Esophagus muscularis mucosa (tissue), 4 donors: ENCODE measurements around the gene CCDC80.

Experiments
- EP300 ChIP-seq: sonication (generic); formaldehyde crosslinking; IDR thresholded peaks from one replicate; pipeline ENCODE4 v1.6.1; 2017; ENCODE audit warnings: antibody characterized with exemption
- POLR2A ChIP-seq: fragments of 450-650 bp; IDR thresholded peaks from one replicate; pipeline ENCODE4 v1.6.1; 2017; ENCODE audit warnings: antibody characterized with exemption, moderate library complexity, mild to moderate bottlenecking, low read depth
- POLR2AphosphoS5 ChIP-seq, 2 donors: sonication (generic); formaldehyde crosslinking; IDR thresholded peaks; one replicate each; pipeline ENCODE4 v1.6.1; 2017; ENCODE audit warnings: antibody characterized with exemption in 2 of 2
- TF ChIP-seq, protein P1 (sequence below), 3 experiments: fragments of 200-600 bp in 2 of 3; fragments of 450-650 bp in 1 of 3; sonication (generic) in 2 of 3; IDR thresholded peaks; one replicate each; pipeline ENCODE4 v1.5.1; 2017 to 2019; ENCODE audit warnings: antibody characterized with exemption in 3 of 3, mild to moderate bottlenecking in 2 of 3, moderate library complexity in 1 of 3

DNA sequence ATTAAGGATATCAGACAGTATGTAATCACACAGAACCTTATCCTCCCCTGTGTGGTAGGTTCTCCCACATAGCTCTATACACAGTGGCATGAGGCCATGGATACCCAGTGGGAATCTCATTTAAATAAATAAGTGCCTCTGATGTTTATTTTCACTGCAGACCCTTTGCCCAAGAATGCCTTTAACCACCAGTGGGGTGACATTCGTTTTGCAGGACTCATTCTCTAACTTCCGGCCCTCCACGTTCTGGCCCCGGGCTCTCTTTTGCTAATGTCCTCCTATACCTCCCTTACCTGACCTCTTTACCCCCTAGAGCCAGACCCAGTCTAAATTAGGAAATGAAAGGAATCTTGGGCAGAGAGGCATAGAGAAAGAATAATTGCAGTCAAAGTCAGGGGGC is 8.3 kb downstream of the CCDC80 start:
- TF ChIP-seq POLR2A, result no peak
- TF ChIP-seq, protein P1, sequence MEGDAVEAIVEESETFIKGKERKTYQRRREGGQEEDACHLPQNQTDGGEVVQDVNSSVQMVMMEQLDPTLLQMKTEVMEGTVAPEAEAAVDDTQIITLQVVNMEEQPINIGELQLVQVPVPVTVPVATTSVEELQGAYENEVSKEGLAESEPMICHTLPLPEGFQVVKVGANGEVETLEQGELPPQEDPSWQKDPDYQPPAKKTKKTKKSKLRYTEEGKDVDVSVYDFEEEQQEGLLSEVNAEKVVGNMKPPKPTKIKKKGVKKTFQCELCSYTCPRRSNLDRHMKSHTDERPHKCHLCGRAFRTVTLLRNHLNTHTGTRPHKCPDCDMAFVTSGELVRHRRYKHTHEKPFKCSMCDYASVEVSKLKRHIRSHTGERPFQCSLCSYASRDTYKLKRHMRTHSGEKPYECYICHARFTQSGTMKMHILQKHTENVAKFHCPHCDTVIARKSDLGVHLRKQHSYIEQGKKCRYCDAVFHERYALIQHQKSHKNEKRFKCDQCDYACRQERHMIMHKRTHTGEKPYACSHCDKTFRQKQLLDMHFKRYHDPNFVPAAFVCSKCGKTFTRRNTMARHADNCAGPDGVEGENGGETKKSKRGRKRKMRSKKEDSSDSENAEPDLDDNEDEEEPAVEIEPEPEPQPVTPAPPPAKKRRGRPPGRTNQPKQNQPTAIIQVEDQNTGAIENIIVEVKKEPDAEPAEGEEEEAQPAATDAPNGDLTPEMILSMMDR (IDR thresholded peaks at IDR 0.05), result no peak
- no peak for TF ChIP-seq EP300
- TF ChIP-seq POLR2AphosphoS5 (IDR thresholded peaks at IDR 0.05), result no peak
